ENCODE measurements around the gene RABL6.

Gene RABL6

DNA sequence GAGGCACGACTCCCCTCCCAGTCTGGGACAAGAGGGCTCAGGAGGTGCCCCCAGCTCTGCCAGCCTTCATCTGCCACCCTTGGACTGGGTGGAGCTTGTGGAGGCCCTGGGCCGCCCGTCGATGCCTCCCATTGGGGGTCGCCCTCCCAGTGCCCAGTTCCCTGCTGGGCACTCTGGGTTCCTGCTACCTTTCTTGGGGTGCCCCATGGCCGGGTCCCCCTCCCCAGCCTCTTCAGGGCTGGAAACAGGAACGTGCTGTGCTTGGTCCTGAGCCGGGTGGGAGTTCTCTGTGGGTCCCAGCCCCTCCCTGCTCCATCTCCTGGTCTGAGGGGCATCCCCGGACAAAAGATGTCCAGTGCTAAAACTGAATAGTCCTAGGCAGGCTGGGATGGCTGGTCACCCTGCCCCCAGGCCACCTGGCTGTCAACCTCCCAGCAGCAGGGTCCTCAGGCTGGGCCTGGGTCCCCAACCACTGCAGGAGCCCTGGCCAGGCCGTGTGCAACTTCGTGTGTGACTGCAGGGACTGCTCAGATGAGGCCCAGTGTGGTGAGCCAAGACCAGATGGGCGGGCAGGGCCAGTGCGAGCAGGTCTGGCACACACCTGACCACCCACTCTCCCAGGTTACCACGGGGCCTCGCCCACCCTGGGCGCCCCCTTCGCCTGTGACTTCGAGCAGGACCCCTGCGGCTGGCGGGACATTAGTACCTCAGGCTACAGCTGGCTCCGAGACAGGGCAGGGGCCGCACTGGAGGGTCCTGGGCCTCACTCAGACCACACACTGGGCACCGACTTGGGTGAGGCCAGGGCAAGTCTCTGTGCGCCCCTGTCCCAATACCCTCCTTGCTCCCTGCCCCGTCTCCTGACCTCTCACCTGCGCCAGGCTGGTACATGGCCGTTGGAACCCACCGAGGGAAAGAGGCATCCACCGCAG lies 45.2 kb downstream of the RABL6 start:
- no peak for DNase-seq (ENCODE audit: low read depth)
- H3K4me3 ChIP-seq (ENCODE audit: low read depth, low read length) = no peak overlapping the region

DNA sequence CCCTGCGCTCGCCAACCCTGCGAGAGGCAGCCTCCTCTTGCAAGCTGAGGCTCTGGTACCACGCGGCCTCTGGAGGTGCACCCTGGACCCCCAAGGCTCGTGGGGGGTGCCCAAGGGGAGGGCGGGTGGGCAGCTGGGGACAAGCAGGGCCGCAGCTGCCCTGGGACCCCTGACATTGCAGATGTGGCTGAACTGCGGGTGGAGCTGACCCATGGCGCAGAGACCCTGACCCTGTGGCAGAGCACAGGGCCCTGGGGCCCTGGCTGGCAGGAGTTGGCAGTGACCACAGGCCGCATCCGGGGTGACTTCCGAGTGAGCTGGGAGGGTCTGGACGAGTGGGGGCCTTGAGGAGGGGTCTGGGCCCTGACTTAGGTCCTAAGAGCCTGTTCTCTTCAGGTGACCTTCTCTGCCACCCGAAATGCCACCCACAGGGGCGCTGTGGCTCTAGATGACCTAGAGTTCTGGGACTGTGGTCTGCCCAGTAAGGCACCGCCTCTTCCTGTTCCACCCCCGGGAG lies 45.9 kb downstream of the RABL6 start:
- DNase-seq (ENCODE audit: low read depth) = no peak
- no peak overlapping the region for H3K4me3 ChIP-seq (ENCODE audit: low read depth, low read length)

DNA sequence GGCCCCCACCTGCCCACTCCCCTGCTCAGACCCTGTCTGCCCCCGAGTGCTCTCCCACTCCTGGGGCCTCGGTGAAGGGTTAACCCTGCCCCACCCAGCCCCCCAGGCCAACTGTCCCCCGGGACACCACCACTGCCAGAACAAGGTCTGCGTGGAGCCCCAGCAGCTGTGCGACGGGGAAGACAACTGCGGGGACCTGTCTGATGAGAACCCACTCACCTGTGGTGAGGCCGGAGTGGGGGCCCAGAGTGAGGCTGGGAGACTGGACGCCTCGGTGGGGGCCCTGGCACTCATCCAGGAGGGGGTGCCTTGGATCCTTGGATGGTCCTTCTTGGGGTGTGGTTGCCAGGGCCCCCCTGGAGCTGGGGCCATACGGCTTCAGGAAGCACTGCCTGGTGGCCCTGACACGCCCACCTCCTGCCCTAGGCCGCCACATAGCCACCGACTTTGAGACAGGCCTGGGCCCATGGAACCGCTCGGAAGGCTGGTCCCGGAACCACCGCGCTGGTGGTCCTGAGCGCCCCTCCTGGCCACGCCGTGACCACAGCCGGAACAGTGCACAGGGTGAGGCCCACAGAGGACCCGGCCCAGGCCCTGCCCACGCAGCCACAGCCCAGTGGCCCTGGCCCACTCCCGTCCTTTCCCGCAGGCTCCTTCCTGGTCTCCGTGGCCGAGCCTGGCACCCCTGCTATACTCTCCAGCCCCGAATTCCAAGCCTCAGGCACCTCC lies 46.5 kb downstream of the RABL6 start:
- no peak overlapping the region for H3K4me3 ChIP-seq (ENCODE audit: low read depth, low read length)
- no peak for DNase-seq (ENCODE audit: low read depth)

DNA sequence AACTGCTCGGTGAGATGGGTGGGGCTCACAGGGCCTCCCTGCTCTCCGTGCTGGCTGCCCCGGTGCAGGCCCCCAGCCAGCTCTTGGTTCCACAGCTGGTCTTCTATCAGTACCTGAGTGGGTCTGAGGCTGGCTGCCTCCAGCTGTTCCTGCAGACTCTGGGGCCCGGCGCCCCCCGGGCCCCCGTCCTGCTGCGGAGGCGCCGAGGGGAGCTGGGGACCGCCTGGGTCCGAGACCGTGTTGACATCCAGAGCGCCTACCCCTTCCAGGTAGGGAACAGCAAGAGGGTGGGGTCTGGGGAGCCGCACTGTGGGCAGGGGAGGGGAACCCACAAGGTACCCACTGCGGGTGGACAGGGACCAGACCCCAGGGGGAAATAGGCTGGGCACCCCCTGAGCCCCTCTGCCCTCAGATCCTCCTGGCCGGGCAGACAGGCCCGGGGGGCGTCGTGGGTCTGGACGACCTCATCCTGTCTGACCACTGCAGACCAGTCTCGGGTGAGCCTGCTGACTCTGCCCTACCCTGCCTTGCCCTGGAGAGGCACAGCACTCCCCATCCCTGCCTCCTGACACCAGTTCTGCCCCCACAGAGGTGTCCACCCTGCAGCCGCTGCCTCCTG lies 47.2 kb downstream of the RABL6 start:
- no peak overlapping the region for H3K4me3 ChIP-seq (ENCODE audit: low read depth, low read length)
- DNase-seq (ENCODE audit: low read depth) = no peak

DNA sequence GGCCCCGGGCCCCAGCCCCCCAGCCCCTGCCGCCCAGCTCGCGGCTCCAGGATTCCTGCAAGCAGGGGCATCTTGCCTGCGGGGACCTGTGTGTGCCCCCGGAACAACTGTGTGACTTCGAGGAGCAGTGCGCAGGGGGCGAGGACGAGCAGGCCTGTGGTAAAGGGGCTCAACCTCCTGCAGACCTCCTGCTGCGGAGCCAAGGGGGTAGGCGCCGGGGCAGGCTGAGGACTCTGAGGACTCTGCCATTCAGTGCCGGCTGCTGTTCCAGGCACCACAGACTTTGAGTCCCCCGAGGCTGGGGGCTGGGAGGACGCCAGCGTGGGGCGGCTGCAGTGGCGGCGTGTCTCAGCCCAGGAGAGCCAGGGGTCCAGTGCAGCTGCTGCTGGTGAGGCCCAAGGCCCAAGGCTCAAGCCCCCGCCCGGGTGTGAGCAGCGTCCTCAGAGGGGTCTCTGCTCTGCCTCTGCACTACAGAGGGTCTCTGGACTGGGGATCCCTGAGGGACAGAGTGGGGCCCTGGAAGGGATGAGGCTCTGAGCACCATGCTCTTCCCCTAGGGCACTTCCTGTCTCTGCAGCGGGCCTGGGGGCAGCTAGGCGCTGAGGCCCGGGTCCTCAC lies 47.8 kb downstream of the RABL6 start:
- DNase-seq (ENCODE audit: low read depth) = no peak
- H3K4me3 ChIP-seq (ENCODE audit: low read depth, low read length) = no peak overlapping the region

DNA sequence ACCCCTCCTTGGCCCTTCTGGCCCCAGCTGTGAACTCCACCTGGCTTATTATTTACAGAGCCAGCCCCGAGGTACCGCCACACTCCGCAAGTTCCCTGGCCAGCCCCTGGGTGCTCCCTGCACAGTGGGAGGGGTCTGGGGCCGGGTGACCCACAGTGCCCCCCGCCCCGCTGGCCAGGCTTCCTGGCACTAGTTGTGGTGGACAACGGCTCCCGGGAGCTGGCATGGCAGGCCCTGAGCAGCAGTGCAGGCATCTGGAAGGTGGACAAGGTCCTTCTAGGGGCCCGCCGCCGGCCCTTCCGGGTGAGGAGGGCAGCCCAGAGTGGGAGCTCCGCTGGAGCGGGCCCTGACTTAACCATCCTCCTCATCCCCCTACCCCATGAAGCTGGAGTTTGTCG lies 48.3 kb downstream of the RABL6 start:
- no peak overlapping the region for H3K4me3 ChIP-seq (ENCODE audit: low read depth, low read length)
- DNase-seq (ENCODE audit: low read depth) = no peak

DNA sequence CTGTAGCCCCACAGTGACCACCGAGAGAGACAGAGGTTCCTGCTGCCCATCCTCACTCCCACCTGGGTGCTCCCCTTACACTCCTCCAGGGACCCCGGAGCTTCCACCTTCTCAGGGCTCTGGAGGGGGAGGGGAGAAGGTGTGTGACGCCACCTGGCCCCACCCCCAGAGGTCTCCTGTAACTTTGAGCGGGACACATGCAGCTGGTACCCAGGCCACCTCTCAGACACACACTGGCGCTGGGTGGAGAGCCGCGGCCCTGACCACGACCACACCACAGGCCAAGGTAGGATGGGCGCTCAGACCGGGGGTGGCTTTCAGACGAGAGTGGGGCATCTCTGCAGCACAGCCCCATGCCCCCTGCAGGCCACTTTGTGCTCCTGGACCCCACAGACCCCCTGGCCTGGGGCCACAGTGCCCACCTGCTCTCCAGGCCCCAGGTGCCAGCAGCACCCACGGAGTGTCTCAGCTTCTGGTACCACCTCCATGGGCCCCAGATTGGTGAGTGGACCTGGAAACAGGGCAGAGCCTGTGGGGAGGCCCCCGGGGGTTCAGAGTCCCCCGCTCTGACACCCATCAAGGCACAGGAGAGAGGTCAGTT lies 48.9 kb downstream of the RABL6 start:
- no peak for DNase-seq (ENCODE audit: low read depth)
- no peak overlapping the region for H3K4me3 ChIP-seq (ENCODE audit: low read depth, low read length)

DNA sequence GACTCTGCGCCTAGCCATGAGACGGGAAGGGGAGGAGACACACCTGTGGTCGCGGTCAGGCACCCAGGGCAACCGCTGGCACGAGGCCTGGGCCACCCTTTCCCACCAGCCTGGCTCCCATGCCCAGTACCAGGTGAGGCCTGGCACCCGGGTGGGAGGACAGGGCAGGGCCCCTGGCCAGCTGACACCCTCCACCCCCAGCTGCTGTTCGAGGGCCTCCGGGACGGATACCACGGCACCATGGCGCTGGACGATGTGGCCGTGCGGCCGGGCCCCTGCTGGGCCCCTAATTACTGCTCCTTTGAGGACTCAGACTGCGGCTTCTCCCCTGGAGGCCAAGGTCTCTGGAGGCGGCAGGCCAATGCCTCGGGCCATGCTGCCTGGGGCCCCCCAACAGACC lies 49.4 kb downstream of the RABL6 start:
- no peak overlapping the region for H3K4me3 ChIP-seq (ENCODE audit: low read depth, low read length)
- no peak for DNase-seq (ENCODE audit: low read depth)

DNA sequence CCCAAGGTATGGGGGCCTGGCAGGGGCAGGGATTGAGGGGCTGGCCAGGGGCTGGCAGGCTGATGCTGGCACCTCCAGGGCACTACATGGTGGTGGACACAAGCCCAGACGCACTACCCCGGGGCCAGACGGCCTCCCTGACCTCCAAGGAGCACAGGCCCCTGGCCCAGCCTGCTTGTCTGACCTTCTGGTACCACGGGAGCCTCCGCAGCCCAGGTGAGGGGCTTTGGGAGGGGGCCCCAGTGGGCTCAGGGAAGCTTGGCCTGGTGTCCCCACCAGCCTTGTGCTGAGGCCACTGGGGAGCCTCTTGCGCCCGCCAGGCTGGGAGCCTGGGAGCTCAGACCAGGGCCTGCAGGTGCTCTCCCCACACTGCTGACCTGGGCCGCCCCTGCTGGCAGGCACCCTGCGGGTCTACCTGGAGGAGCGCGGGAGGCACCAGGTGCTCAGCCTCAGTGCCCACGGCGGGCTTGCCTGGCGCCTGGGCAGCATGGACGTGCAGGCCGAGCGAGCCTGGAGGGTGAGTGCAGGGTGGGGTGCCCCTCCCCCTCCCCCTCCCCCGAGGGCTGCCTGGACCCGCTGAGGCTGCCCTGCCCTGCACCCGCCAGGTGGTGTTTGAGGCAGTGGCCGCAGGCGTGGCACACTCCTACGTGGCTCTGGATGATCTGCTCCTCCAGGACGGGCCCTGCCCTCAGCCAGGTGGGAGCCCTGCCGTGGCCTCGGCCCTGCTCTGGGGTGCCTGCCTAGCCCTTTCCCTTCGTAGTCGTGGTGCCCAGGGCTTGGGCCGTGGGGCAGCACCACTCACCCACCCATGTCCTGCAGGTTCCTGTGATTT lies 50.0 kb downstream of the RABL6 start:
- DNase-seq (ENCODE audit: low read depth) = no peak
- no peak overlapping the region for H3K4me3 ChIP-seq (ENCODE audit: low read depth, low read length)

DNA sequence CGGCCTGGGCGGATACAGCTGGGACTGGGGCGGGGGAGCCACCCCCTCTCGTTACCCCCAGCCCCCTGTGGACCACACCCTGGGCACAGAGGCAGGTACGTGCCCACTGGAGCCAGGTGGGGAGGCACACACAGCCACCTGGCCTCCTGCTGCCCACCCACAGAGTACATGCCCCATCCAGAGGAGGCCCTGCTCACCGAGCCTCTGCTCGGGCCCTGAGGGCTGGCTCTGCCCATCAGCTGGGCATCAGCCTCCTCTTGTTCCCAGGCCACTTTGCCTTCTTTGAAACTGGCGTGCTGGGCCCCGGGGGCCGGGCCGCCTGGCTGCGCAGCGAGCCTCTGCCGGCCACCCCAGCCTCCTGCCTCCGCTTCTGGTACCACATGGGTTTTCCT lies 50.7 kb downstream of the RABL6 start:
- no peak overlapping the region for H3K4me3 ChIP-seq (ENCODE audit: low read depth, low read length)
- DNase-seq (ENCODE audit: low read depth) = no peak

DNA sequence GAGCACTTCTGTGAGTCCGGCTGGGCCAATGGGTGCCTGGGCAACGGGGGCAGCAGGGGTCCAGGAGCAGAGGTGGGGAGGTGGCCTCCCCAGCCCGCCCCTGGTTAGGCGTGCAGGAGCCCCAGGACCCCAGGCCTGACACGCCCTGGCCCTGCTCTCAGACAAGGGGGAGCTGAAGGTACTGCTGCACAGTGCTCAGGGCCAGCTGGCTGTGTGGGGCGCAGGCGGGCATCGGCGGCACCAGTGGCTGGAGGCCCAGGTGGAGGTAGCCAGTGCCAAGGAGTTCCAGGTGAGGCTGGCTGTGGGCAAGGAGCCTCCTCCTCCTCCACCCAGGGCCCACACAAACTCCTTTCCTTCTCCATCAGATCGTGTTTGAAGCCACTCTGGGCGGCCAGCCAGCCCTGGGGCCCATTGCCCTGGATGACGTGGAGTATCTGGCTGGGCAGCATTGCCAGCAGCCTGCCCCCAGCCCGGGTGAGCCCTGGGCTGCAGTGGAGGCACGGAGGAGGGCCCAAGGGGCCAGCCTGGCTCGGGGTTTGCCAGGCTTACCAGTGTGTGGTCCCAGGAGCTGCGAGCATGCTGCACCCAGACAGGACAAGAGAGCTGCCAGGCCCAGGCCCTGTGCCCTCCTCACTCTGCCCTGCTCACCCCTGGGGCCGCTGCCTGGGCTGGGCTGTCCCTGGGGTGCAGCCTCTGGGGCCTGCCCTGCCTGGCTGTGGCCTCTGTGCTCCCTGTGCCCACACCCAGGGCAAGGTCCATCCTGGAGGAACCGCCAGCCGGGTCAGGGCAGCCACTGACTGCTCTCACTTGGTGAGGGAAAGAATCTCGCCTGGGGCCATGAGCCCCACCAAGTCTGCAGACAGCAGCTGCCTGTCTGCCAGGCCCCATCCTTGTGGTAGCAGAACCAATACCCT lies 51.4 kb downstream of the RABL6 start:
- no peak overlapping the region for H3K4me3 ChIP-seq (ENCODE audit: low read depth, low read length)
- no peak for DNase-seq (ENCODE audit: low read depth)

DNA sequence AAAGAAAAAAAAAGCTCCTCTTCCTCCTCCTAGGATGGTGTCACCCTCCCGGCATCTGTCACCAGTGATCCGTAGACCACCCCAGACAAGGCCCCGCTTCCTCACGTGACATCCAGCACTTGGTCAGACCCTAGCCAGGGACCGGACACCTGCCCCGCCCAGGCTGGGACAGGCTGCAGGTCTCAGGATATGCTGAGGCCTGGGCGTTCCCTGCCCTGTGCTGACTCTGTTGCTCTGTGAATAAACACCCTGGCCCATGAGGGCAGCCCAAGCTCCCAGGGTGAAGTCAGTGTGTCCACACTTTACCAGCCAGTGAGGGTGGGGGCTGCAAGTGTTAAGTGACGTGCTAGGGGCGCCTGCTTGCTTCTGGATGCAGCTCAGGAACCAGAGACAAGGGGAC lies 52.8 kb downstream of the RABL6 start:
- H3K4me3 ChIP-seq (ENCODE audit: low read depth, low read length) = no peak overlapping the region
- no peak for DNase-seq (ENCODE audit: low read depth)

DNA sequence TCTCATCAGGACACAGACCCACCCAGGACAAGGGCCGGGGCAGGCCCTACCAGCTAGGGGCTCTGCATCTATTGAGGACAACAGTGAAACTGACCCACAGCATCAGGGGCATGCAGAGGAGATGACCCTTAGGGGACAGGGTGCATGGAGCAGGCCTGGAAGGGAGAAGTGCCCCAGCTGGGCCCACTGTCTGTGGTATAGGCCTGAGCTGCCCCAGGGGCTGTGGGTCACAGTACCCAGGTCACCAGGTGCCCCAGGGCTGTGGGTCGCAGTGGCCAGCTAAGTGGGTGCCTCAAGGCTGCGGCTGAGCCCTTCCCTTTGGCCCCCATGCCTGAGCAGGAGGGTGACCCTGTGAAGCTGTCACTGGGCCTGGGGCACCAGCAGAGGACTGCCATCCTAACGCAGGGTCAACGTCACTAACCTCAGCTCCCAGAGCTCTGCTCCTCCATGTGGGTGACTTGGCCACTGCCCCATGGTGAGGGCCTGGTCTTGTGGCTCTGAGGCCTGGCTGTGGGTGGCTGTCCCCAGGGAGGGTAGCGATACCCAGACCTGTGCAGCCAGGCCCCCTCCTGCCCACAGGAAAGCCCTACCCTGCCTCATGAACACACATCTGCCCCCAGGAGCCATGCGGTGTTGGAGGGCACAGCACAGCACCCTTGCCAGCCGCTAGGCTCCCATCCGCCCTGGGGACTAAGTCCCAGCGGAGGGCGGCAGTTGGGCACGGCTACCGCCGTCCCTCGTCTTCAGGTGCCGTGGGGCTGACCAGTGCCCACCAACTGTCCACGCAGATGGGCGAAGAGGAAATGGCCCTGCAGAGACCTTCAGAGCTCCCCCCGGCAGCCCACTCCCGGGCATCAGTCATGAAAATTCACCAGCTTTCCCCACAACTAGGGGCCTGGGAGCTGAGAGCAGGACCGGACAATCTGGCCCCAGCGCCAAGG lies 53.5 kb downstream of the RABL6 start:
- DNase-seq (ENCODE audit: low read depth) = no peak
- H3K4me3 ChIP-seq (ENCODE audit: low read depth, low read length) = no peak overlapping the region

DNA sequence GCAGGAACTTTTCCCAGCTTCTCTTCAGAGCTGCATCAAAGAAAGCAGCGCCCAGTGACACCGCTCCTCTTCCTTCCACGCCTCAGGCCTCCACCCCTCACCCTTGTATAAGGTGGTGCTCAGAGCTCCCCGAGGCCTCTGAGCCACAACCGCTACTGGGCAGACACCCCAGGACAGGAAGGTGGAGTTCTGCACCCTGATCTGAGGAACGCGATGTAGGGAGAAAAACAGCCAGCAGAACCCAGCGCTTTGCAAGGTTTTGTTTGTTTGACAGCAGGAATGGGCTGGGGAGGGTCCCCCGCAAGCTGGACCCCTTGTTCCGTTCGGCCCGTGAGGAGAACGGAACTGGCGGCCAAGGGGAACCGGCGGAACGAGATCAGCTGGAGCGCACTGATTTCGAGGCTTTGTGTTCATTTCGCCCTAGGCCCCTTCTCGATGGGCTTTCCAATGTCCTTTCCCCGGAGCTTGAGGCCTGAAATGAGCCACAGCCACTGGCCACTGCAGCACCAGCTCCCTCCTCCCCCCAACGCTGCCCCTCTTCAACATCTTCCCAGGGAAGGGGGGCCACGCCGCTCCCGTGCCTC lies 54.2 kb downstream of the RABL6 start:
- no peak for DNase-seq (ENCODE audit: low read depth)
- H3K4me3 ChIP-seq (ENCODE audit: low read depth, low read length) = no peak overlapping the region

DNA sequence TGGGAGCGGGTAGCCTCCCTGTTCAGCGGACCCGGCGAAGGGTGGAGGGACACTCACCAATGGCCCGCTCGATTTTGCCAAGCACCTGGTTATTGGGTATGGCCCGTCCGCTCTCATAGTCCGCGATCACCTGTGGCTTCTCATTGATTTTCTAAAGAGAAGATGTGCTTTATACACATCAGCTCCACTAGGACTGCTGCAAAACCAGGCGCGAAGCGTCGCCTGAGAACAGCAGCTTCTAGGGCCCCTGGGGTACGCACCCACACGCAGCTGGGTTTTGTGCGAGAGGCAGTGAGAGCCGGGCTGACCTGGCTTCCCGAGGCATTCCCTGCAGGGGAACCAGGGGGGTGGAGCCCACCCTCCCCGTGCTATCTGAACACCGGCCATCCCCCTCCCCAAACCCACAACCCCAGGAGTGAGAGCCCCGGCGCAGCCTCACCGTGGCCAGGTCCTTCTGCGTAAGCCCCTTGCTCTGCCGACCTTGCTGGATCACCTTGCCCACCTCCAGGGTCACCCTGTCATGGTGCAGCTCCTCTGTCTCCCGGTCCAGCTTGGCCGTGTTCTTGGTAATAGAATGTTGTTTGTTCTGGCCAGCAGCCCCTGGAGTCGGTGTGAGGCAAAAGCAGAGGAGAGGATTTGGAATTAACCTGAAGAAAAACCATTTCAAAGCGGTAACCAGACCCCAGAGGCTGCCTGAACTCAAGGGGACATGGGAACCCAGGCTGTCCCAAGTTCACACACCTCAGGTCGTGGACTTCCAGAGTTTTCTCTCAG lies 55.3 kb downstream of the RABL6 start:
- no peak overlapping the region for H3K4me3 ChIP-seq (ENCODE audit: low read depth, low read length)
- DNase-seq (ENCODE audit: low read depth) = no peak

Measured in skeletal muscle cell (primary cell).